ENCODE results near the gene TCF7L1. TPM values are rescaled to one million over a fixed set of nuclear protein-coding genes. Genes with fewer than 3 reads are reported as not detected.

The TCF7L1 gene
- polyA plus RNA-seq, 1 experiment: 3.2 TPM

- H3K27me3 ChIP-seq (ENCODE audit: control insufficient read depth, insufficient read depth, low read length): no peaks in the 10 kb centered on the region
- H3K36me3 ChIP-seq (ENCODE audit: control insufficient read depth, insufficient read depth, low read length): no peaks in the 10 kb centered on the region
- ChIA-PET CTCF (interaction anchor here (1.5 kb wide), 1 partner anchor 168 kb away, joined by 3 read pairs; no protein-coding TSS in a partner anchor), POLR2A (no interaction called here)
- no peak overlapping the region for H3K4me3 ChIP-seq (ENCODE audit: low read depth, low read length)
- TF ChIP-seq CTCF (IDR thresholded peaks at IDR 0.05; ENCODE audit: insufficient read depth, low read depth, low read length): no peak
- DNase-seq (ENCODE audit: low read depth): no peak
Observed at GRCh38 chr2:85106489-85107180, 26.6 kb upstream of the TCF7L1 start.

- no peak for DNase-seq (ENCODE audit: low read depth)
- H3K4me3 ChIP-seq (ENCODE audit: low read depth, low read length): no peak overlapping the region
- ChIA-PET CTCF (interaction anchor here (1.2 to 1.5 kb wide), 2 partner anchors 11 to 177 kb away, joined by 3 read pairs; no protein-coding TSS in a partner anchor), POLR2A (no interaction called here)
- no peak for TF ChIP-seq CTCF (IDR thresholded peaks at IDR 0.05; ENCODE audit: insufficient read depth, low read depth, low read length)
- no peaks in the 10 kb centered on the region for H3K27me3 ChIP-seq (ENCODE audit: control insufficient read depth, insufficient read depth, low read length)
- no peaks in the 10 kb centered on the region for H3K36me3 ChIP-seq (ENCODE audit: control insufficient read depth, insufficient read depth, low read length)
Observed at GRCh38 chr2:85110991-85111560, 22.1 kb upstream of the TCF7L1 start.

- Histone ChIP-seq H3K36me3 (ENCODE audit: control insufficient read depth, insufficient read depth, low read length) (no peaks in the 10 kb centered on the region), H3K27me3 (ENCODE audit: control insufficient read depth, insufficient read depth, low read length) (no peaks in the 10 kb centered on the region), H3K4me3 (ENCODE audit: low read depth, low read length) (no peak overlapping the region)
- ChIA-PET CTCF (interaction anchor here (0.6 to 2.0 kb wide), 4 partner anchors 11 to 176 kb away, joined by 3 to 10 read pairs (median 3); partner anchors contain the start of gene TCF7L1), POLR2A (no interaction called here)
- no peak for TF ChIP-seq CTCF (IDR thresholded peaks at IDR 0.05; ENCODE audit: insufficient read depth, low read depth, low read length)
- DNase-seq (ENCODE audit: low read depth): no peak
Observed at GRCh38 chr2:85111819-85112281, 21.3 kb upstream of the TCF7L1 start.

GRCh38 chr2:85112906-85113625, 20.1 kb upstream of the TCF7L1 start:
- no peak for TF ChIP-seq CTCF (IDR thresholded peaks at IDR 0.05; ENCODE audit: insufficient read depth, low read depth, low read length)
- Histone ChIP-seq H3K27me3 (ENCODE audit: control insufficient read depth, insufficient read depth, low read length) (no peaks in the 10 kb centered on the region; the same call in 1 of the 2 replicates), H3K4me3 (ENCODE audit: low read depth, low read length) (no peak overlapping the region), H3K36me3 (ENCODE audit: control insufficient read depth, insufficient read depth, low read length) (no peaks in the 10 kb centered on the region)
- ChIA-PET POLR2A (no interaction called here), CTCF (interaction anchor here (1.7 to 2.0 kb wide), 2 partner anchors 18 to 20 kb away, joined by 6 to 10 read pairs; partner anchors contain the start of gene TCF7L1)
- DNase-seq (ENCODE audit: low read depth): no peak
